H1 (cell line): ENCODE measurements around the gene RNF215. TPM values are rescaled to one million over a fixed set of nuclear protein-coding genes. Genes with fewer than 3 reads are reported as not detected.

ENCODE experiments used
- CHD7 ChIP-seq: fragments of 300-600 bp; sonication (generic); IDR thresholded peaks from 2 replicates; pipeline ENCODE4 v1.7.1; 2012; ENCODE audit warnings: low read length, moderate library complexity, mild to moderate bottlenecking, inconsistent platforms; ENCODE audit not compliant: insufficient replicate concordance
- CTBP2 ChIP-seq: IDR thresholded peaks from 2 replicates; pipeline ENCODE4 v1.7.0; 2011; ENCODE audit warnings: borderline replicate concordance, mild to moderate bottlenecking, moderate library complexity, mixed read lengths, low read length; ENCODE audit not compliant: insufficient read depth, insufficient read length
- EGR1 ChIP-seq: IDR thresholded peaks from 2 replicates; pipeline ENCODE4 v1.6.1; 2011; ENCODE audit warnings: low read depth, low read length, borderline replicate concordance
- EZH2 ChIP-seq: fragments of 200-600 bp; sonication (generic); IDR thresholded peaks from 2 replicates; pipeline ENCODE4 v1.7.1; 2012; ENCODE audit warnings: low read depth, mild to moderate bottlenecking, moderate library complexity, low read length, inconsistent platforms; ENCODE audit not compliant: severe bottlenecking
- KDM1A ChIP-seq: fragments of 200-600, 300-600 bp; sonication (generic); IDR thresholded peaks from 2 replicates; pipeline ENCODE4 v1.7.1; 2016; ENCODE audit warnings: mild to moderate bottlenecking, low read length, borderline replicate concordance
- POLR2A ChIP-seq, 2 experiments: IDR thresholded peaks; 1 replicate in 1 of 2; 2 replicates in 1 of 2; pipeline ENCODE4 v1.6.1; 2011; ENCODE audit warnings: low read depth in 2 of 2, low read length in 2 of 2, mild to moderate bottlenecking in 2 of 2; ENCODE audit errors: control extremely low read depth in 1 of 2
- POU5F1 ChIP-seq: IDR thresholded peaks from 2 replicates; pipeline ENCODE4 v1.6.1; 2011; ENCODE audit warnings: low read depth, mild to moderate bottlenecking, low read length, moderate library complexity
- RAD21 ChIP-seq, 2 experiments: IDR thresholded peaks in 1 of 2; conservative IDR thresholded peaks in 1 of 2; 2 replicates each; pipeline ENCODE4 v1.6.1; 2011; ENCODE audit warnings: low read depth in 2 of 2, low read length in 2 of 2, improper control_type of control experiment in 1 of 2, inconsistent platforms in 1 of 2, mild to moderate bottlenecking in 1 of 2, moderate library complexity in 1 of 2
- SIX5 ChIP-seq: IDR thresholded peaks from 2 replicates; pipeline ENCODE4 v1.6.1; 2011; ENCODE audit warnings: mild to moderate bottlenecking, low read depth, low read length
- SRF ChIP-seq: IDR thresholded peaks from 2 replicates; pipeline ENCODE4 v1.6.1; 2011; ENCODE audit warnings: mild to moderate bottlenecking, low read depth, low read length, moderate library complexity
- polyA plus RNA-seq, 7 experiments: library from polyadenylated mRNA; depleted of rRNA in 3 of 7; stranded (reverse) in 5 of 7; unstranded in 2 of 7; fragments of >200 nt in 5 of 7; fragments of 200-250 nt in 2 of 7; gene quantifications; 1 replicate in 5 of 7; 2 replicates in 1 of 7; 4 replicates in 1 of 7; pipeline versions ENCODE4 v1.2.1 to v1.2.3, GENCODE V29; 2011 to 2013; ENCODE audit warnings: missing spikeins in 2 of 7, mixed read lengths in 2 of 7
- total RNA-seq: library from RNA; stranded (reverse); fragmentation: NEBNext Ultra II Directional; extraction: Animal tissue kit (Norgen Biotek cat#: 25700); gene quantifications from 2 replicates; pipeline ENCODE4 v1.2.1, GENCODE V29; 2021

RNF215 gene
- total and polyA plus RNA-seq, 2 of the 8 experiments (the other 6 are each of a cell fraction or from before 2014, with no cell fraction given) = 13.1 to 19.0 TPM

- TF ChIP-seq CHD7 (no peak), EGR1 (no peak), CTBP2 (no peak), EZH2 (no peak), KDM1A (no peak), POU5F1 (no peak), SRF (no peak), SIX5 (no peak), POLR2A (IDR thresholded peaks at IDR 0.05; ENCODE audit: control extremely low read depth in 1 of 2, low read depth in 2 of 2, low read length in 2 of 2) (no peak), RAD21 (IDR thresholded peaks at IDR 0.05 in 1 of 2, conservative IDR thresholded peaks at IDR 0.05 in 1 of 2; ENCODE audit: low read depth in 2 of 2, low read length in 2 of 2) (peak; percentile 78 to 86)
These were observed at the start of gene RNF215 (continued) for GRCh38 chr22:30386960-30387827.
